Neuronal stem cell (in vitro differentiated cells): ENCODE measurements around the gene CISH. TPM values are rescaled to one million over a fixed set of nuclear protein-coding genes. Genes with fewer than 3 reads are reported as not detected.

ENCODE experiments used
- DNase-seq: peaks from one replicate; pipeline ENCODE4 v3.0.0-alpha.2; 2013; ENCODE audit warnings: low spot score
- H2AFZ ChIP-seq: one replicate; pipeline ENCODE4 v1.6.1; 2013; ENCODE audit warnings: mild to moderate bottlenecking, low read length, inconsistent platforms
- H2AK5ac ChIP-seq: 2 replicates; pipeline ENCODE4 v1.6.1; 2013; ENCODE audit warnings: low read depth, mild to moderate bottlenecking, inconsistent platforms, low read length, moderate library complexity, mixed read lengths
- H2BK120ac ChIP-seq: 2 replicates; pipeline ENCODE4 v1.6.1; 2013; ENCODE audit warnings: low read depth, mild to moderate bottlenecking, inconsistent platforms, low read length, moderate library complexity, mixed read lengths
- H2BK12ac ChIP-seq: one replicate; pipeline ENCODE4 v1.6.1; 2013; ENCODE audit warnings: low read length, inconsistent platforms
- H2BK15ac ChIP-seq: 2 replicates; pipeline ENCODE4 v1.6.1; 2013; ENCODE audit warnings: mild to moderate bottlenecking, low read length, inconsistent platforms, mixed read lengths
- H2BK5ac ChIP-seq: one replicate; pipeline ENCODE4 v1.6.1; 2013; ENCODE audit warnings: inconsistent platforms, mild to moderate bottlenecking, low read length, moderate library complexity
- H3K14ac ChIP-seq: one replicate; pipeline ENCODE4 v1.6.1; 2013; ENCODE audit warnings: low read length, inconsistent platforms
- H3K18ac ChIP-seq: 2 replicates; pipeline ENCODE4 v1.6.1; 2013; ENCODE audit warnings: low read length, inconsistent platforms
- H3K23ac ChIP-seq: 2 replicates; pipeline ENCODE4 v1.6.1; 2013; ENCODE audit warnings: low read depth, mild to moderate bottlenecking, mixed read lengths, low read length, inconsistent platforms; ENCODE audit not compliant: poor library complexity
- H3K27ac ChIP-seq: replicated peaks from 3 replicates; pipeline ENCODE4 v1.5.1; 2013; ENCODE audit warnings: low read length, inconsistent platforms
- H3K27me3 ChIP-seq, 3 experiments: 2 replicates each; pipeline ENCODE4 v1.6.1; 2013; ENCODE audit warnings: low read length in 3 of 3, mild to moderate bottlenecking in 2 of 3, inconsistent platforms in 1 of 3, low read depth in 1 of 3, mixed read lengths in 1 of 3, moderate library complexity in 1 of 3; ENCODE audit not compliant: control insufficient read depth in 3 of 3, insufficient read depth in 3 of 3
- H3K36me3 ChIP-seq, 2 donors: replicated peaks in 1 of 2; 2 replicates each; pipeline ENCODE4 v1.6.1; 2013; ENCODE audit warnings: low read length in 2 of 2; ENCODE audit not compliant: control insufficient read depth in 2 of 2, insufficient read depth in 2 of 2
- H3K4ac ChIP-seq: 2 replicates; pipeline ENCODE4 v1.6.1; 2013; ENCODE audit warnings: inconsistent platforms, mild to moderate bottlenecking, low read length, moderate library complexity
- H3K4me1 ChIP-seq, 2 donors: 1 replicate in 1 of 2; 2 replicates in 1 of 2; pipeline ENCODE4 v1.6.1; 2013; ENCODE audit warnings: low read length in 2 of 2, low read depth in 1 of 2; ENCODE audit not compliant: control insufficient read depth in 2 of 2, insufficient read depth in 1 of 2
- H3K4me2 ChIP-seq: one replicate; pipeline ENCODE4 v1.6.1; 2013; ENCODE audit warnings: mild to moderate bottlenecking, low read length, inconsistent platforms; ENCODE audit not compliant: insufficient read depth, poor library complexity, severe bottlenecking
- H3K4me3 ChIP-seq, 2 donors: 2 replicates each; pipeline ENCODE4 v1.5.1; 2013; ENCODE audit warnings: low read length in 2 of 2, mild to moderate bottlenecking in 2 of 2, inconsistent platforms in 1 of 2, moderate library complexity in 1 of 2
- H3K79me1 ChIP-seq: one replicate; pipeline ENCODE4 v1.6.1; 2013; ENCODE audit warnings: low read depth, mild to moderate bottlenecking, inconsistent platforms, low read length, moderate library complexity
- H3K9ac ChIP-seq: one replicate; pipeline ENCODE4 v1.6.1; 2013; ENCODE audit warnings: mild to moderate bottlenecking, low read depth, low read length, inconsistent platforms; ENCODE audit not compliant: poor library complexity
- H3K9me3 ChIP-seq, 2 donors: replicated peaks in 1 of 2; 2 replicates each; pipeline versions ENCODE3 to v1.6.1; 2013; ENCODE audit warnings: low read length in 2 of 2, mild to moderate bottlenecking in 2 of 2, inconsistent platforms in 1 of 2, low read depth in 1 of 2, mixed read lengths in 1 of 2, moderate library complexity in 1 of 2; ENCODE audit not compliant: control insufficient read depth in 2 of 2, insufficient read depth in 1 of 2
- H4K8ac ChIP-seq: one replicate; pipeline ENCODE4 v1.6.1; 2013; ENCODE audit warnings: low read depth, mild to moderate bottlenecking, inconsistent platforms, low read length, moderate library complexity
- H4K91ac ChIP-seq: one replicate; pipeline ENCODE4 v1.6.1; 2013; ENCODE audit warnings: low read length, low read depth, mild to moderate bottlenecking, inconsistent platforms; ENCODE audit not compliant: poor library complexity
- WGBS, 2 donors: extraction: QIAGEN DNeasy Blood & Tissue Kit; methylation state at CpG; one replicate each; pipeline ENCODE4 v1.1.7; 2013; ENCODE audit warnings: missing lambda C conversion rate in 2 of 2, mixed read lengths in 1 of 2; ENCODE audit not compliant: insufficient read length in 2 of 2, insufficient replicate concordance in 1 of 2; ENCODE audit errors: extremely low coverage in 2 of 2; 5-methylcytosine and 5-hydroxymethylcytosine counted together
- polyA plus RNA-seq, 2 experiments: library from polyadenylated mRNA; stranded (reverse); fragments of 200-250 nt; gene quantifications; one replicate each; pipeline ENCODE4 v1.2.3, GENCODE V29; 2013

CISH gene, protein sequence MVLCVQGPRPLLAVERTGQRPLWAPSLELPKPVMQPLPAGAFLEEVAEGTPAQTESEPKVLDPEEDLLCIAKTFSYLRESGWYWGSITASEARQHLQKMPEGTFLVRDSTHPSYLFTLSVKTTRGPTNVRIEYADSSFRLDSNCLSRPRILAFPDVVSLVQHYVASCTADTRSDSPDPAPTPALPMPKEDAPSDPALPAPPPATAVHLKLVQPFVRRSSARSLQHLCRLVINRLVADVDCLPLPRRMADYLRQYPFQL
- 2.1 TPM for polyA plus RNA-seq (2013, experiment 1 of 2)
- 2.1 TPM for polyA plus RNA-seq (2013, experiment 2 of 2)

- Histone ChIP-seq H3K4me1 (peaks cover 15 to 20% of the 10 kb centered on the region in 2 donors), H3K4me2 (peak within 1 kb of the TSS; percentile 86), H2BK15ac (peak within 1 kb of the TSS; percentile 72), H3K9me3 (no peaks in the 10 kb centered on the region), H4K91ac (peak within 1 kb of the TSS; percentile 28), H3K36me3 (peaks cover 2 to 26% of the 10 kb centered on the region in 2 donors), H2BK120ac (no peak within 1 kb of the TSS), H2BK5ac (peak within 1 kb of the TSS; percentile 76), H3K27me3 (peaks cover 0 to 23% (median 0%) of the 10 kb centered on the region in 3 experiments), H2AK5ac (peak within 1 kb of the TSS; percentile 59), H2BK12ac (peak within 1 kb of the TSS; percentile 41), H3K14ac (peak within 1 kb of the TSS; percentile 5), H3K18ac (peak within 1 kb of the TSS; percentile 97), H2AFZ (peak within 1 kb of the TSS; percentile 96), H3K4ac (no peak within 1 kb of the TSS), H3K79me1 (no peaks in the 10 kb centered on the region), H3K9ac (peak within 1 kb of the TSS; percentile 85), H3K23ac (peak within 1 kb of the TSS; percentile 34), H4K8ac (no peak within 1 kb of the TSS), H3K27ac (peak within 1 kb of the TSS; percentile 65), H3K4me3 (peak within 1 kb of the TSS; percentile 55 to 85)
- DNase-seq = peak; percentile 92
- WGBS, 2 donors = no CpG with 5 or more reads among the region's 75 CpGs
These were observed at the start of gene CISH for GRCh38 chr3:50611464-50612233. TSS of gene CISH (minus strand) at chr3:50611774. CDS start at chr3:50611650, 124 bp downstream.

- no peak overlapping the region for H4K8ac ChIP-seq
- H3K18ac ChIP-seq = no peak overlapping the region
- no peaks in the 10 kb centered on the region for H3K36me3 ChIP-seq
- no peak overlapping the region for H2BK120ac ChIP-seq
- no peak overlapping the region for H3K4me2 ChIP-seq
- H3K27me3 ChIP-seq = peaks cover 0 to 6% (median 0%) of the 10 kb centered on the region in 3 experiments
- H3K23ac ChIP-seq = no peak overlapping the region
- no peak overlapping the region for H3K9ac ChIP-seq
- H3K4ac ChIP-seq = no peak overlapping the region
- no peak overlapping the region for H2BK12ac ChIP-seq
- H3K14ac ChIP-seq = no peak overlapping the region
- no peak for DNase-seq
- no peaks in the 10 kb centered on the region for H3K9me3 ChIP-seq
- H3K4me1 ChIP-seq = peaks cover 0 to 2% of the 10 kb centered on the region in 2 donors
- H2BK15ac ChIP-seq = peak overlapping the region; percentile 5
- H2AK5ac ChIP-seq = peak overlapping the region; percentile 32
- H3K79me1 ChIP-seq = no peaks in the 10 kb centered on the region
- no CpG with 5 or more reads among the region's 10 CpGs for WGBS, 2 donors
- no peak overlapping the region for H3K27ac ChIP-seq
- no peak overlapping the region for H4K91ac ChIP-seq
- no peak overlapping the region for H2BK5ac ChIP-seq
- no peak overlapping the region for H3K4me3 ChIP-seq
- no peak overlapping the region for H2AFZ ChIP-seq
These were observed 48.8 kb upstream of the CISH start for GRCh38 chr3:50660386-50660785.

DNA sequence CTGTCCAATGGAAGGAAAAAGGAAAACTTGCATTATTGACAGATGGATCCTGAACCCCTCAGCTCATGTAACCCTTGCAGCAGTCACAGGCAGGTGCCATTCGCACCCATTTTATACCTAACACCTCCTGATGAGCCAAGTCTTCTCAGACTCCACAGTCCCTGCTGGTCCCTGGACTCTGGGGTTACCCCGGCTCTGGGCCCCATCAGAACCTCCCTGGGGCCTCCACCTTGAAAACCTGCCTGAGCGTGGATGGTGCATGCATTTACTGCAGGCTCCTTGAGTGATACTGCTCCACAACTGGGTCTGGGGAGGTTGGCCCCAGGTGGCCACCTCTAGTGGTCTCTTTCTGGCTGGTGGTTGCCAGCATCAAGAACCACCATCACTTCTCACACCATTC lies 47.3 kb upstream of the CISH start:
- Histone ChIP-seq H3K14ac (no peak overlapping the region), H3K27me3 (peaks cover 0 to 6% (median 0%) of the 10 kb centered on the region in 3 experiments), H3K4me1 (peaks cover 0 to 2% of the 10 kb centered on the region in 2 donors), H3K36me3 (no peaks in the 10 kb centered on the region), H2AK5ac (no peak overlapping the region), H3K4me2 (no peak overlapping the region), H2BK120ac (no peak overlapping the region), H3K4ac (no peak overlapping the region), H3K79me1 (no peaks in the 10 kb centered on the region), H3K9me3 (no peaks in the 10 kb centered on the region), H2BK12ac (no peak overlapping the region), H3K18ac (no peak overlapping the region), H2BK15ac (no peak overlapping the region), H2AFZ (no peak overlapping the region), H3K27ac (no peak overlapping the region), H4K91ac (no peak overlapping the region), H4K8ac (no peak overlapping the region), H2BK5ac (no peak overlapping the region), H3K9ac (no peak overlapping the region), H3K4me3 (no peak overlapping the region), H3K23ac (no peak overlapping the region)
- no CpG with 5 or more reads among the region's 3 CpGs for WGBS, 2 donors
- DNase-seq = no peak

GRCh38 chr3:50658416-50658815 lies 46.8 kb upstream of the CISH start:
- Histone ChIP-seq H3K4me3 (no peak overlapping the region), H3K23ac (no peak overlapping the region), H2AK5ac (no peak overlapping the region), H3K9me3 (no peaks in the 10 kb centered on the region), H3K9ac (no peak overlapping the region), H4K91ac (no peak overlapping the region), H3K79me1 (no peaks in the 10 kb centered on the region), H2BK5ac (no peak overlapping the region), H2AFZ (no peak overlapping the region), H3K14ac (no peak overlapping the region), H2BK15ac (no peak overlapping the region), H3K4ac (no peak overlapping the region), H3K4me1 (peaks cover 0 to 2% of the 10 kb centered on the region in 2 donors), H3K4me2 (no peak overlapping the region), H3K18ac (no peak overlapping the region), H3K27ac (no peak overlapping the region), H2BK120ac (no peak overlapping the region), H2BK12ac (no peak overlapping the region), H3K36me3 (no peaks in the 10 kb centered on the region), H4K8ac (no peak overlapping the region), H3K27me3 (peaks cover 0 to 6% (median 0%) of the 10 kb centered on the region in 3 experiments)
- no CpG with 5 or more reads among the region's 6 CpGs for WGBS, 2 donors
- no peak for DNase-seq
